ENCODE measurements around the gene ITGA6.

The ITGA6 gene

DNA sequence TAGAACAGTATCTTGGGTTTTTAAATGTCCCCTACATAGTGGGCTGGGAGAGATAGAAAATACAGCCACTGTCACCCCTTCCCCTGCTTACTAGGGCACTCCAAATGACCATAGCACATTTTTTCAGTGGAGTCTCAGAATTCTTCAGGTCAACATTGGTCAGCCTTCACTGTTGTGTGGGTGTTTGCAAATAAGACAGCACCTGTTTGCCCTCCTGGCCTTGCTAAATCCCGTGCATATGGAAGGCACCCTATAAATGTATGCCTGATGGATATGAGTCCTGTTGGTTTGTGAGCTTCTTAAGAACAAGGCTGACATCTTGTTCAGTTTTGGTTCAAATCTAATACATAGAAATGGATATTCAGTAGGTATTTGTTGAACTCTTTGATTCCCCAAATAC, 12.5 kb downstream of the ITGA6 start:
- in situ Hi-C loops (cut with MboI; ENCODE audit: low sequenced_read_pairs): no loop called here

DNA sequence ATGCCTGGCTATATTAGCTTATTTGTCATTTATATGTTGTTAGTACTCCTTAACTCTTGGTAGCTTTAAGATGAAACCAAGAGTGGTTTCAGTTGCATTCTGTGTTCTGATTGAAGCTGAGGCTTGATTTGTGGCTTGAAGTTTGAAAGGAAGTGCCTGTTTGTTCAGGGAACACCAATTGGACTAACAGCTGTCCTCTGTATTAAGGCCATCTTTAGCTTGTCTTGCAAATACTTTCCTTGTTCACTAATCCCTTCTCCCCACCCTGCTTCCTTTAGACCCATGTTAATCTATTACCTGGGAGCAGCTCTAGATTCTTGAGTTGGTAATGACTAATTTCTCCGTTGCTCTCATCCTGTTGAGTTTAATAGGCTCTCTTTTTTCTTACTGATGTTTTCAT, 13.4 kb downstream of the ITGA6 start:
- in situ Hi-C loops (cut with MboI; ENCODE audit: low sequenced_read_pairs): no loop called here

DNA sequence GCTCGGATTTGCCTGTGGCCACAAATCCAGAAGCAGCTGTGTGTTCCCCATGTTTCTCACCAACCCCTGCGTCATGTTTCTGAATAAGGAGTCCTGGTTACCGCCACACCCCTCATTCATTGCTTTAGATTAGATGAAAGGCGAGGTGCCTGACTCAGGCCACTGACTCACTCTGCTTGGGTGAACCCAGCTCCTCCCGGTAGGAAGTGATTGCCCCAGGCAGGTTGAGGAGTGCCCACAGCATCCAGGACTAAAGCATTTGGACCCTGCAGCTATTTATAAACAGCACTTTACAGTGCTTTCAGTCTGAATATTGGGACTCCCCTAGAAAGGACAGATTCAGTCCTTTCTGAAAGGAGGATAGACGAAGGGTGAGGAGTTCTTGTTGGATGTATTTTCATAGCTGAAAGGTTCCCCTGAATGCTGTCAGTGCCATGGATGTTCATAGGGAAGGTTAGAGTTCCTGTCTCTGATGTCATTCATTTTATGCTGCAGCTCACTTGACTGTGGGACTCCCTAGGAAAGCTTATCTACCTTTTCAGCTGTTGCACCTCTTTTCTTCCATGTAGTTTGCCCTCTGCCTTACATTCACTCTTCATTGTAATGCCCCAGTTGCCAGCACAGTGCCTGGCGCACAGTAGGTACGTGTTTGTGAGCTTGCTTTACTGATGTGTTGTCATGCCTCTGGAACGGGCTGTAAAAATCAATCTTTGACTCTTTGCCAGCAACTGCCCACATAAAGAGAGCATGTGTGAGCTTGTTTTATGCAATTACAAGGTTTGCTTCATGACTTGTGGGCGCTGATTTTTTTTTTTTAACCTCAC, 14.9 kb downstream of the ITGA6 start:
- in situ Hi-C loops (cut with MboI; ENCODE audit: low sequenced_read_pairs): no loop called here

DNA sequence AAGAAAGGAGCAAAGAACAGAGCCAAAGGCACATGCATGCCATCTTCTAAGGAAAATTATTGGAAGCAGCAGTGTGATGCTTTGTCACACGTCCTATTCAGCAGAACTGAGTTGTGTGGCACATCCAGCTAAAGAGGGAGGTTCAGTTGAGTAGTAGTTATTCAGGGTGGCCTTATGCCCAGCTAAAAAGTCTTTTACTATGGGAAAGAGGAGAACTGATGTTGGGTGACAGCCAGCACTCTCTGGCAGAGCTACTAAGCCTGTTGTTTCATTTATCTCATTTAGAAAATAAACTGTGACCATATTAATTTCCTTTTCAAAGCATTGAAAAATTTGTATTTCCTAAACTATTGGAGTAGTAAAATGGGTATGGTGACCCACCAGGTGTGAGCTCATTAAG, 18.5 kb downstream of the ITGA6 start:
- in situ Hi-C loops (cut with MboI; ENCODE audit: low sequenced_read_pairs): no loop called here

DNA sequence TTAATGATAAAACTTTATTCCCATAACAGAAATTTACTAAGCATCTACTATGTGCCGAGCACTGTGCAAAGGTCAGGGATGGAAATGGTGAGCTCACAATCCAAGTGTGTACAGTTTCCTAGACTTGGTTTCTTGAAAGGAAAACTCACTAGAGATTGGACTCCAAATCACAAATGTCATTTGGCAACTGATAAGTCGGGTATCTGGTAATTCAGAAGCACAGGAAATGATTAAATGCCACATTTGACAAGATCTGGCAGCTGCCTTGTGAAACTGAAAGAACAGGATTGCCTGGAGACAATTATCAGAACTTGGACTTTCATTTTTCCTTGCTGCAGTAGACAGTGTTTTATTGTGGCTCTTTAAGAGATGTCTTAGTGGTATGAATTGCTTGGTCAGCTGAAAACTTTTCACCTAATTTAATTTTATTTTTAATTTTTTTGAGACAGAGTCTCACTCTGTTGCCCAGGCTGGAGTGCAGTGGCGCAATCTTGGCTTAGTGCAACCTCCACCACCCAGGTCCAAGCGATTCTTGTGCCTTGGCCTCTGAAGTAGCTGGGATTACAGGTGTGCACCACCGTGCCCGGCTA, 19.2 kb downstream of the ITGA6 start:
- in situ Hi-C loops (cut with MboI; ENCODE audit: low sequenced_read_pairs): no loop called here

DNA sequence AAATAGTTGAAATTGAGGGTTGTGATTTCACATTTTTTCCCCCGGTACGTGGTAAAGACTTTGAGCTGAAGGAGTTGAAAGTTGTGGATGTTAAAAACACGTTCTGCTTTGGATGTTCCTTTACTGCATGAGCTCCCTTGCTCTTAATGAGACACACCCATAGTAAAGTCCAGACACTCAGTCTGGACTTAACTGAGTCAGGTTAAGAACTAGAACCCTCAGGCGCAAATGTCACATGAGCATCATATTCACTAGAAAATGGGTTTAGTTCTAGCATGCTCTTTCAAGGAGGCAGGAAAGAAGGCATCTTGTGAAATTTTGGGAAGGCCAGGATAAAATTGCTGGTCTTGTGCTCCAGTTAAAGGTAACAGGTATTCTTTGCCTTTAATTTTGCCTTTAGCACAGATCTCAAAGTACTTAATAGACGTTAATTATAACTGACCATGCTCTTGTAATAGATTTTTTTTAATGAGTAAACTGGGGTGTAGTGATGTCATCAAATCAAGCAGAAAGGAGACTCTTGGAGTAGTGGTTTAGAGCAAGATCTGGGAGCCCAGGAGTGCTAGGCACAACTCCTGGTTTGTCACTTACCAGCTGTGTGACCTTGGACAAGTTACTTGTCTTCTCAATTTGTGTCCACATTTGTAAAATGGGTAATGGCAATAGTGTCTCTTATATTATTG, 20.6 kb downstream of the ITGA6 start:
- in situ Hi-C loops (cut with MboI; ENCODE audit: low sequenced_read_pairs): no loop called here

DNA sequence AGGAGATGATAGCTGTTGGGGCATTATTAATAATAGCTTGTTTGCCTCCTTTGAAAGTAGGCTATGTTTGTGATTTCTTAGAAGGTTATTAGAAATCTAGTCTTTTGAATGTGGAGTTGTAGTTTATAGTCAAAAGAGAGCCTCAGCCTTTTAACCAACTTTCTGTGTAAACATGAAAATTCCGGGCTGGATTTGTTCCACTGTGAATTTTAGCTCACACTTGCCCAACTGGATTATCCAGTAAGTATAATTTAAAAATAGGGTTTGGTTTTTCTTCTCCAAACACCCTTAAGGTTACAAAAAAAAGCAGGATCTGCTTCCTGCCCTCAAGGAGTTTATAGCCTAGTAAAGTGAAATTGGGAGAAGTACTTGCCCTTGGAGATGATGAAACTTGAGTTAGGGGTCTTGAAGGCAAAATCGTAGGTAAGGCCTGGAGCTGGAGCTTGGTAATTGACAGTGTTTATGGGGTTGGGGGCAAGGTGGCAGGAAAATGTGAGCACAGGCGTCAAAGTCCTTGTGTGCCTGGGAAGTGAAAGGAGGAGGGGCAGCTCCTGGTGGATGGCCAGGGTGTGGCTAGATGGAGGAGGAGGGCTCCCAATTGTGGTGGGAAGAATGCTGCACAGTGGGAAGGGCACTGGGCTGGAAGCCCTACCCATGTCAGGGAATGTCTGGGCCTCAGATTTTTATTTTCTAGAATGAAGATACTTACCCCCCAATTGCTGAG, 21.3 kb downstream of the ITGA6 start:
- in situ Hi-C loops (cut with MboI; ENCODE audit: low sequenced_read_pairs): no loop called here

DNA sequence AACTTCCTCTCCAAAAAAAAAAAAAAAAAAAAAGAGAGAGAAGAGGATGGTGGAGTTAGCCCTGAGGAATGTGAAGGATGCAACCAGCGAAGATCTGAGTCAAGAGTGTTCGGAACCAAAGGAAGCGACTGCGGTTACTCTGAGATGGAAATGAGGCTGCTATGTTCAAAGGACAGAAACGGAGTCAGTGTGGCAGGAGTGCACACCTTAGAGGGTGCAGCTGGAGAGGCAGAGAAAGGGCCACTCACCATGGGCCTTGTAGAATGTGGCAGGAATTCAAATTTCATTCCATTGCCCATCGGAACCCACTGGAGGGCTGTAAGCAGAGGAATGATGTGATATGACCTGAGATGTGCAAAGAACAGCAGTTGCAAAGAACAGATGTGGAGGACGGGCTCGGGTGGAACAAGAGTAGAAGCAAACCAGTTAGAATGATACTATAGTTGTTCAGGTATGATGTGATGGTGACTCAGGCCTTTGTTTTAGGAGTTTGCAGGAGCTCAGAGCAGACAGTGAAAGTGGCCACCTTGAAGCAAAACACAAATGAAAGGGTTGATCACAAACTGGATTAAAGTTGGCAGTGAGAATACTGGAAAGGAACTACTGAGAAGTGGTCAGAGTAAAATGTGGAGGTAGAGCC, 22.6 kb downstream of the ITGA6 start:
- in situ Hi-C loops (cut with MboI; ENCODE audit: low sequenced_read_pairs): no loop called here

DNA sequence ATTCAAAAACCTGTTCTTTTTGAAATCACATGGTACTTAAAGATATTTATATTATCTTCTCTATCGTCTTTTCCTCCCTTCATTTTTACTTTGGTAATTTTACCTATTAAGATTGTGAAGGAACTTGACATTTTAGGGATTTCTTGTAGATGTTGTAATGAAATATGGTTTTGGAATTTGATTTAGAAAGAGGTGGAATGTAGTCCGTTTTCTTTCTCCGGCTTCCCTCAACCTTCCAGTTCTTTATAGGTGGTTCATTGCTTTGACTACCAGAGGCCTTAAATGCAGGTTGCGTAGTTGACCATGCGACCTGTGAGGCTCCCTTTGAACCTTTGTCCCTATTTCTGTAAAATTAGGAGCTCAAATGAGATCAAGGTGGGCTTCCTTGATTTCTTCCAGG, 24.5 kb downstream of the ITGA6 start:
- in situ Hi-C loops (cut with MboI; ENCODE audit: low sequenced_read_pairs): no loop called here

DNA sequence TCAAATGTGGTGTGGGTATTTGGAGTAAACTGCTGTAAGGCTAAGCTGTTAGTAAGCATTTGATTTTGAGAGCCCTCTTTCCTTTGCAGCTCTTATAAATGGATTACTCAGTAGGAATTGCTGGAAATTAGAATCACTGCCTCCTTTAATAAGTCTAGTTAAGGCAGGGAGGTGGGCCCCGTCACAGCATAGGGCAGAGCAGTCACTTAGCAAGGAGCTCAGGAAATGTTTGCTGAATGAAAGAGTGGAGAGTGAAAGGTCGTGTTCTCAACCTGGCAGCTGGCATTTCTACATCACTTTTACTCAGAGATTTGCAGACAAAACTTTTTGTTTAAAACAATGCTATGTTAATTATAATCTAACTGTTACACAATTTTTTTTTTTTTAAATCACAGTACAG, 25.5 kb downstream of the ITGA6 start:
- in situ Hi-C loops (cut with MboI; ENCODE audit: low sequenced_read_pairs): no loop called here

DNA sequence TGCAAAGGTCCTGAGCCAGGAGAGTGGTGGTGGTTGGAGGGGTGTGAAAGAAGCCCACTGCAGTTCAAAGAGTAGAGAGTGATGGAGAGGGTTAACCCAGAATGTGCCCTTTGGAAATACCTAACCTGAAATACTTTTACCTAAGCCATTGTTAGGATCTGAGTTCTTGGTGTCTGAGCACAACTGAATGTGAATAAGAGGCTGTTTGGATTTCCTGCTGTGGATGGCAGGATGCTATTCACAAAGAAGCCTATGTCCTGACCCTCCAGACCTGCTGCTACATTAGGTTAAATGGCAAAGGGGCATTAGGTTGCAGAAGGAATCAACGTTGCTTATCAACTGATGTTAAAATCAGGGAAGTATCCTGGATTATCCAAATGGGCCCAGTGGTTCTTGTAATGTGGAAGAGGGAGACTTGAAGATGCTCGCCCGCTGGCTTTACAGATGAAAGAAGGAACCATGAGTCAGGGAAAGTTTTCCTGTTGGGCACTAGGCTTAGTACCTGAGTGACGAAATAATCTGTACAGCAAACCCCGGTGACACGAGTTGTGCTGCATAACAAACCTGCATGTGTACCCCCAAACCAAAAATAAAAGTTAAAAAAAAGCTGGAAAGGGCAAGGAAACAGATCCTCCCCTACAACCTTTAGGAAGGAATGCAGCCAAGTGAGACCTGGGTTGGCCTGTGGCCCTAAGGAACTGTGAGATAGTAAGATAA, 27.2 kb downstream of the ITGA6 start:
- in situ Hi-C loops (cut with MboI; ENCODE audit: low sequenced_read_pairs): no loop called here

DNA sequence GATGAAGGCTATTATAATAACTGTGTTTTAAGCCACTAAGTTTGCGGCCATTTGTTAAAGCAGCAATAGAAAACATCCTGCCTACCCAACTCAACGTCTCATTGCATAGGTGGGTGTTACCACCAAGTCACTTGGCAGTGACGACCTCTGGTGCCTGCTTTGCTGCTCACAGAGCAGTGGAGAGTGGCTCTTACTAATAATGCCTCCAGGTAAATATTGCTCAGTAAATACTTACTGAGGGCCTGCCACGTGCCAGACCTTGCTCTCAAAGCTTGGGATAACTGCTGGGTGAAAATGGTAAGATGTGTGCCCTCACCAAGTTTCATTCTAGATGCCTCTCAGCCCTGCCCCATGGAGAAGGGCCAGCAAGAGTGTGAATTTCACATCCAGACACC, 27.7 kb downstream of the ITGA6 start:
- in situ Hi-C loops (cut with MboI; ENCODE audit: low sequenced_read_pairs): no loop called here

DNA sequence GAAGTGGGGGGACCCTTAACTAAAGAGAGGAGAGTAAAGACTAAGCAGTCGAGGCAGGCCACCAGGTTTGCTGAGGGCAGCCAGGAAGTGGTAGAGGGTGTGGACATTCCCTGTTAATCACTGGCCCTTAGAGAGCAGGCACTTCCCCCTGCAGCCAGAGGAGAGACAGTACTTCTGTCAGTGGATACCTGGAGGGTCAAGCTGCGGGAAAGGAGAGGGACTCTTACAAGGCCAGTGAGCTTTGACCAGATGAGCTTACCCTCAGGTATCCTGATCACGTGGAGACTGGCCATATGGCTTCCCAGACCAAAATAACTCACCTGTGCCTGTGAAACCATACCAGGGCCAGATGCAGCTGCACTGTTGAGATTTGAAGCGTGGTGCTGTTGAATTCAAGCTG, 28.6 kb downstream of the ITGA6 start:
- in situ Hi-C loops (cut with MboI; ENCODE audit: low sequenced_read_pairs): no loop called here

DNA sequence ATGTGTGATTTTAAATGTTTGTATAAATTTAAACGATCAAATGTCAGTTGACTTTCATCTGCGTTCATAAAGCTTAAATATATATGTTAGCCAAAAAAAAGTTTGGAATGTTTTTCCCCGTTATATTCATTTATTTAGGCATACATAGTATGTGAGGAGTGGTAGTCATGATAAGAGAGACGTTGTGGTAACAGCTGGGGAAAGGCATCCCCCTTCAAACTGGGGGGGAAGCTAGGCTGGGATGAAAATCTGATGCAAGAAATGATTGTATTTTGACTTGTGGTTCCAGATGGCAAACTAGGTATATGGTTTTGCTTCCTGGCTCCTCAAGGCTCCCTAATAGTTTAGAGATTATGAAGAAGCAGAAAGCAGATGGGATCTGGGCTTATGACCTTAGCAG, 30.1 kb downstream of the ITGA6 start:
- in situ Hi-C loops (cut with MboI; ENCODE audit: low sequenced_read_pairs): no loop called here

DNA sequence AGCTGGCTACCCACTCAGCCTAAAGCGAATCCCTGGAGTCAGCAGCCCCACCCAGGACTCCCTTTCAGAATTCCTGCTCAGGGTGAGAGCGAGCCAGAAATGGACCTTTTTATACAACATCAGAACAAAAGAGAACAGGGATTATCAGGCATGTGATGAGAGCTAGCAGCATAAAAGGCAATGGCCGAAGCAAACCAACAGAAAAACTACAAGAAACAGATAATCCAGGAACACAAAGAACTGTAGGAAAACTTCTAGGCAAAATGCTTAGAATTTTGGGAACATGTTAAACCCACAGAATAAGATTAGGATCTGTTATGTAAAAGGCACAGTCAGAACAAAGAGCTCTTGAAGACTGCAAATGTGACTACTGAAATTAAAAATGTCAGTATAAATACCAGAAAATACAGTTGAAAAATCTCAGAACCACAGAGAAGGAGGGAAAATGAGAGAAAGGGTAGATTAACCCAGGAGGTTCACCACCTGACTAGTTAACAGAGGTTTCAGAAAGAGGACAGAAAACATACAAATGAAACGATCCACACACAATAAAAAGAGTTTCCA, 31.3 kb downstream of the ITGA6 start:
- in situ Hi-C loops (cut with MboI; ENCODE audit: low sequenced_read_pairs): no loop called here

DNA sequence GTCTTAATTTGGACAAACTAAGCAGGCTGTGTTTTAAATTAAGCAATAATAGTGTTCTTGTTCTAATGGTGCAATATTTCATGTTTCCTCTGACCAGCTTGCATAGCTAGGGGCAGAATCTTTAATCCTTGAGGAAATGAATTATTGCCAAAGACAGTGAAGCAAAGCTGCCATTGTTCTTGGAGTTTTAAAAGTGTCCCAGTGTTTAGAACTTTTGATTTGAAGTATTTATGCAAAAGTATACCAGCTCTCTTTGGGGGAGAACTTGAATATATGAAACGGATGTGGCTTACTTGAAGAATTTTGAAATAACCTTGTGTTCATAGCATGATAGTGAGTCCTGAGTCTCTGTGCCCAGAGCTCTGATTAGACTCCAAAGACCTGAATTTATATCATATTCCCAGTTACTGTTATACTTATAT, 33.4 kb downstream of the ITGA6 start:
- in situ Hi-C loops (cut with MboI; ENCODE audit: low sequenced_read_pairs): loop anchor here (5.0 kb wide), 1 partner anchor 283 kb away; no protein-coding TSS in a partner anchor

DNA sequence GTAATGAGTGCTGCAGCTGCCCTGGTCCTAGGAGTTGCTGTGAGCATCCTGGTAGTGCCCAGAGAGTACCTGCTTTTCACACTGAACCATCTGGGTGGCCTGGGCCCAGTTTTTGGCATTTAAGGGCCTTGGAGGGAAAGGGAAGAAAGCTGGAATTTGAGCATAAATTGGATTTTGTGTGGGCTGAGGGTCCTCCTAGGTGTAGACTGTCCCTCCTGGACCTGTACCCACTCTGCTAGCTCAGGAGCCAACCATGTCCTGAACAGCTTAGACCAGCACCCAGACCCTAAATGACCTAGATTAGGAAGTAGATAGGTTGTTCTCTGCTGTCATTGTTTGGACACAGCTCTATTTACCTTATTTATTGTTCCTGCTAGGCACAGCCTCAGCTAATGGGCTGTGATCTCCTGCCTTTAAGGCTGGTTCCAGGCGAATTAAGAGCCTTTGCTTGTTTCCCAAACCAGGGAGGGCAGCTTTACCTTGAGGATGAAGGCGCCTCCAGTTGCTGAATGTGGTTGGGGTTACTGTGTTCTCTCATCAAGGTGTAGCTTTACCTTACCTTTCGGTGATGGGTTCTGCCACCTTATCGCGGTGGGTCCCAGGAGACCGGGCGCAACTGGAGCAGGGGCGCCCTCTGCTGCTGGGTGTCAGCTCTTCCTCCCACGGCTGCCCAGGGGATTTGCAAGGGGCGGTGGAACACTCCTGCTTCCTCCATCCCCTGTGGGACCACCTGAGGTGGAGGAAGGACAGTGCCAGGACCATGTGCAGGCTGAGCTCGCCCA, 34.4 kb downstream of the ITGA6 start:
- in situ Hi-C loops (cut with MboI; ENCODE audit: low sequenced_read_pairs): loop anchor here (5.0 kb wide), 1 partner anchor 284 kb away; no protein-coding TSS in a partner anchor

DNA sequence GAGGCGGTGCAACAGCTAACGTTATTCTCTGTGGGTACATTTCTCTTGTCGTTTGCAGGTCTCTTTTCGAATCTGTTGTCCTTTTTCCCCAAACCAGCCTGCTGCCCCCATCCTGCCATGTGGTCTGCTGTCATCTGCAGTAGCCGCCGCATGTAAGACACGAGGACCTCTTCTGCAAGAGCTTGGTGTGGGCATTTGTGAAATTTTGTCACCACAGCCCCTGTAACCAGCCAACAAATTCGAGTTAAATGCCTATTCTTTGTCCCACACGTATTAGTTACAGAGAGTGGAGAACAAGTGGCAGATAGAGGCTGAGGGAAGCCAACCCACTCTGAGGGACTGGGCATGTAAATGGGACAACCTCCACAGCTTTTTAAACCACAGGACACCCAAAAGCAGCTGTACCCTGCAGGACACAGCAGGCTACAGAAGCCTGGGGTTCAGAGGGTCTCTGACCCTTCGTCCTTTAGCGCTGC, 35.0 kb downstream of the ITGA6 start:
- in situ Hi-C loops (cut with MboI; ENCODE audit: low sequenced_read_pairs): loop anchor here (5.0 kb wide), 1 partner anchor 285 kb away; no protein-coding TSS in a partner anchor

DNA sequence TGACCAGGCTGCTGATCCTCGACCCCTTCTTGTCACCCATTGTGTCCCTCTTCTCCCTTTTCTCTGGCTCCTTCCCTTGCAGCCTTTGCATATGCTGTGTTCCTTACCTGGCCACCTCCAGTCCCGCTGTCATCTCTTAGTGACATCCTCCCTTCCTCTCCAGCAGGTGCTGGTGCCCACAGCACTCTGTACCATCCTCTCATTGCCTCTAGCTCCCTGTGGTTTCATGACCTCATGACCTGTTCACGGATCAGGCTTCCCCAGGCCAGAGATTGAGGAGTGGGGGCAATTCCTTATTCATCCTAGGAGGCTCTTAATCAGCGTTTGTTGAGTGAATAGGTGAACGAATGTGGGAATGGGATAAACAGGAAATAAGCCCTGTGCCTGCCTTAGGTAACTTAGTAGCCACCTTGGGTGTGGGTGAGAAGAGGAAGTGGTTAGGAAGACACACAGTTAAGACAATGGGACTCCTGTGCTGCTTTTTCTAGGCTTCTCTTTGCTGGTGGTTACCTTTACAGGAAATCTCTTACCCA, 35.5 kb downstream of the ITGA6 start:
- in situ Hi-C loops (cut with MboI; ENCODE audit: low sequenced_read_pairs): loop anchor here (5.0 kb wide), 1 partner anchor 286 kb away; no protein-coding TSS in a partner anchor

Measured in HL-60/S4 treated with phorbol 12-myristate 13-acetate at 8.2 ng/mL for 4 days and 3 days (cell line).